Body of pancreas (tissue), 4 donors: ENCODE data around the gene ZNF432.

Experiments used
- POLR2A ChIP-seq, 3 donors: fragments of 450-650 bp; IDR thresholded peaks; one replicate each; pipeline ENCODE4 v1.6.1; 2016; ENCODE audit warnings: antibody characterized with exemption in 3 of 3, mild to moderate bottlenecking in 2 of 3
- TF ChIP-seq, protein P1 (sequence below), 7 experiments: fragments of 450-650 bp in 4 of 7; fragments of 200-600 bp in 3 of 7; sonication (generic) in 3 of 7; IDR thresholded peaks; one replicate each; pipeline ENCODE4 v1.5.1; 2016 to 2019; ENCODE audit warnings: antibody characterized with exemption in 7 of 7

DNA sequence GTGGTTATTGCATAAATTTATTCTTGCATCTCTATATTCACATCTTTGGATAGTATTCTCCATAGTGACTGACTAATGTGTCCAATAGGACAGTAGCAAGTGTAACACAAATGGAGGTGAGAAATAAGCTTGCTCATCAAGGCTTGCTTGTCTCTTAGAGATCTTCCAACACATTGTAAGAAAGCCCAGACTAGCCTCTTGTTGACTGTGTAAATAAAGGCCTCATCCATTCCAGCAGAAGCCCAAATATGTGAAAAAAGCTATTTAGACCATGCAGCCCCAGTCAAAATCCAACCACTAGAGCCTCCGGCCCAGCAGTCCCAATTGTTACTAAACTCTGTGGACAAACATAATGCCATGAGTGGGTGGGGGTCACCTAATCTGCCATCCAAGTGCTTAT lies 38.0 kb downstream of the ZNF432 start:
- TF ChIP-seq, protein P1, sequence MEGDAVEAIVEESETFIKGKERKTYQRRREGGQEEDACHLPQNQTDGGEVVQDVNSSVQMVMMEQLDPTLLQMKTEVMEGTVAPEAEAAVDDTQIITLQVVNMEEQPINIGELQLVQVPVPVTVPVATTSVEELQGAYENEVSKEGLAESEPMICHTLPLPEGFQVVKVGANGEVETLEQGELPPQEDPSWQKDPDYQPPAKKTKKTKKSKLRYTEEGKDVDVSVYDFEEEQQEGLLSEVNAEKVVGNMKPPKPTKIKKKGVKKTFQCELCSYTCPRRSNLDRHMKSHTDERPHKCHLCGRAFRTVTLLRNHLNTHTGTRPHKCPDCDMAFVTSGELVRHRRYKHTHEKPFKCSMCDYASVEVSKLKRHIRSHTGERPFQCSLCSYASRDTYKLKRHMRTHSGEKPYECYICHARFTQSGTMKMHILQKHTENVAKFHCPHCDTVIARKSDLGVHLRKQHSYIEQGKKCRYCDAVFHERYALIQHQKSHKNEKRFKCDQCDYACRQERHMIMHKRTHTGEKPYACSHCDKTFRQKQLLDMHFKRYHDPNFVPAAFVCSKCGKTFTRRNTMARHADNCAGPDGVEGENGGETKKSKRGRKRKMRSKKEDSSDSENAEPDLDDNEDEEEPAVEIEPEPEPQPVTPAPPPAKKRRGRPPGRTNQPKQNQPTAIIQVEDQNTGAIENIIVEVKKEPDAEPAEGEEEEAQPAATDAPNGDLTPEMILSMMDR (IDR thresholded peaks at IDR 0.05) = no peak
- TF ChIP-seq POLR2A (IDR thresholded peaks at IDR 0.05) = no peak
